Right atrium auricular region (tissue), 2 donors: ENCODE results near the gene FHDC1. TPM values are rescaled to one million over a fixed set of nuclear protein-coding genes. Genes with fewer than 3 reads are reported as not detected.
A peak's percentile ranks its signal among the peaks of the same experiment; 100 is the strongest.

Source experiments
- DNase-seq: peaks from one replicate; pipeline ENCODE4 v3.0.0-alpha.2; 2019; ENCODE audit warnings: low spot score
- H3K27ac ChIP-seq, 2 donors: fragments of 200-600 bp; sonication (generic); 1 replicate in 1 of 2; 2 replicates in 1 of 2; pipeline ENCODE4 v1.5.1; 2016 to 2019
- H3K27me3 ChIP-seq, 2 donors: fragments of 200-600 bp; sonication (generic); one replicate each; pipeline versions ENCODE4 v1.5.1 to v1.6.0; 2017 to 2019
- H3K36me3 ChIP-seq: fragments of 200-600 bp; sonication (generic); one replicate; pipeline ENCODE4 v1.5.1; 2016
- H3K4me1 ChIP-seq, 2 donors: fragments of 200-600 bp; sonication (generic); one replicate each; pipeline versions ENCODE4 v1.5.1 to v1.6.0; 2017 to 2019
- H3K4me3 ChIP-seq, 2 donors: fragments of 200-600 bp; sonication (generic); 1 replicate in 1 of 2; 2 replicates in 1 of 2; pipeline ENCODE4 v1.5.1; 2017 to 2019; ENCODE audit warnings: mild to moderate bottlenecking in 1 of 2, moderate library complexity in 1 of 2
- H3K9me3 ChIP-seq, 2 donors: fragments of 200-600 bp; sonication (generic); one replicate each; pipeline ENCODE4 v1.5.1; 2019
- CTCF ChIP-seq, 2 donors: fragments of 200-600 bp; sonication (generic); IDR thresholded peaks; one replicate each; pipeline ENCODE4 v1.5.1; 2019; ENCODE audit warnings: antibody characterized with exemption in 2 of 2
- total RNA-seq, 2 donors: library from RNA; depleted of rRNA; stranded (reverse); fragments of >200 nt; gene quantifications; one replicate each; pipeline ENCODE4 v1.1.0, GENCODE V29; 2016

Gene FHDC1
- total RNA-seq, 2 donors from 2014 or later, result 0.33 to 0.90 TPM

GRCh38 chr4:152936446-152937335 lies 568 bp downstream of the FHDC1 start:
- Histone ChIP-seq H3K27me3 (peaks cover 0 to 7% of the 10 kb centered on the region in 2 donors), H3K36me3 (no peaks in the 10 kb centered on the region), H3K9me3 (no peaks in the 10 kb centered on the region), H3K4me1 (peaks cover 0 to 28% of the 10 kb centered on the region in 2 donors), H3K27ac (no peak overlapping the region), H3K4me3 (peak overlapping the region; percentile 37 to 64)
- TF ChIP-seq CTCF (IDR thresholded peaks at IDR 0.05), result no peak
- no peak for DNase-seq

DNA sequence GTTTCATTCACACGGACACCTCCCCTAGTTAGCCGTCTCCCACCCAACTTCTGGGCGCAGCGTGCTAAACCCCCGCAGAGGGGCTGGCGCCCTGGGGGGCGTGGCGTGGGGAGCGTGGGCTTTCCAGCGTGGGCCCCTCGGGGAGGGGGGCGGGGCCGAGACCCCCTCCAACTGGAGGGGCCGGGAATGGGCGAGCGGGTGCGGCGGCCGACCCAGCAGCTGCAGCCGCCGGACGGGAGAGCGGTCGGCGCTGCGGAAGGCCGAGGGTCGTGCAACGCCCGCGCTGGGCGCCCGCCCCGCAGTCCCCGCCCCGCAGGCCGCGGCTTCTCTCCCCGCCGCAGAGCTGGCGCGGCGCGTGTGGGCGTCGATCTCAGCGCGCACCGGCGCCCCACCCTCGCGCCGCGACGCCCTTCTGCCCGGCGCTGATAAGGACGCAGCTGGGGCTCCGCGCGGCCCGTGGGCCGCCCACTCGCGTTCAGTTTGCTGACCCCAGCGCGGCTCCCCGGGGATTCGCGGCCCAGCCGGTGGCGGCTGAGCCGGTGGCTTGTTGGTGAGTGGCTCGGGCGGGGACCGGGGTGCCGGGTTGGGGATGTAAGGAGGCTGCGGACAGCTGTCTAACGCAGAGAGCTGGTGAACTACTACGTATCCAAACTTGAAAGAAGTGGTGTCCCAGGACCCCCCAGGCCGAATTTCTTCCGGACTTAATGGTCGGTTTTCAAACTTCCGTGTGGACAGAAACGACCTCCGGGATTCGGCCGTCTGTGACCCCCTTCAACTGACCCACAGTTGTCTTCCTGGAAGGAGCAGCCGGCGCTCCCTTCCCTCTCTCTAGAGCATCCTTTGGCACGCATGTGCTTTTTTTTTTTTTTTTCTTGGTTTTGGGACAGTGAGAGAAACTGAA lies 1.5 kb downstream of the FHDC1 start:
- peaks cover 0 to 7% of the 10 kb centered on the region in 2 donors for H3K27me3 ChIP-seq
- H3K36me3 ChIP-seq, result no peaks in the 10 kb centered on the region
- H3K4me1 ChIP-seq, result peaks cover 0 to 28% of the 10 kb centered on the region in 2 donors
- no peak for DNase-seq
- H3K27ac ChIP-seq, result no peak overlapping the region
- H3K9me3 ChIP-seq, result no peaks in the 10 kb centered on the region
- TF ChIP-seq CTCF (IDR thresholded peaks at IDR 0.05), result no peak
- peak overlapping the region; percentile 37 to 64 for H3K4me3 ChIP-seq

GRCh38 chr4:152938237-152938947 lies 2.3 kb downstream of the FHDC1 start:
- Histone ChIP-seq H3K27me3 (peaks cover 0 to 7% of the 10 kb centered on the region in 2 donors), H3K27ac (no peak overlapping the region), H3K36me3 (no peaks in the 10 kb centered on the region), H3K4me3 (peak overlapping the region; percentile 37 to 64), H3K9me3 (no peaks in the 10 kb centered on the region), H3K4me1 (peaks cover 0 to 28% of the 10 kb centered on the region in 2 donors)
- DNase-seq, result no peak
- TF ChIP-seq CTCF (IDR thresholded peaks at IDR 0.05), result no peak

DNA sequence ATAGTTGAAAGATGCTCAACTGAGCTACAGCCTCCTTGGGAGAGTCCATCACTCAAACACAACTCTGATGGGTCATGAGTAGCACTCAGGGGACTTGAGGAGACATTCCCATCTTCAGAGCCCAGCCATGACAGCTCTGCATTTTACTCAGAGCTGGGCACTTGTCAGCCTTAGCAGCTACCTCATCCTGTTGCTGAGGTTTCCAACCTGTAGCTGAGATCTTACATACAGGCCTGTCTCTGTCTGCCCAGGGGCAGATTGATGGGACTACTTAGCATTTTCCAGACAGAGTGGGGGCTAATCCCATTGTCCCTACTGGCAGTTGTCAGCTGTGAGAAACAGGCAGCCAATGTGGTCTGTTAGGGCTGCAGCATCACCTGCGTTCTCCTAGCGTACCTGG lies 3.5 kb downstream of the FHDC1 start:
- H3K27me3 ChIP-seq, result peaks cover 0 to 7% of the 10 kb centered on the region in 2 donors
- H3K4me1 ChIP-seq, result peaks cover 0 to 28% of the 10 kb centered on the region in 2 donors
- TF ChIP-seq CTCF (IDR thresholded peaks at IDR 0.05), result no peak
- no peak overlapping the region for H3K4me3 ChIP-seq
- DNase-seq, result no peak
- H3K36me3 ChIP-seq, result no peaks in the 10 kb centered on the region
- H3K27ac ChIP-seq, result no peak overlapping the region
- no peaks in the 10 kb centered on the region for H3K9me3 ChIP-seq

- H3K27ac ChIP-seq, result no peak overlapping the region
- no peaks in the 10 kb centered on the region for H3K9me3 ChIP-seq
- no peak overlapping the region for H3K4me3 ChIP-seq
- DNase-seq, result no peak
- H3K36me3 ChIP-seq, result no peaks in the 10 kb centered on the region
- peaks cover 0 to 27% of the 10 kb centered on the region in 2 donors for H3K4me1 ChIP-seq
- peaks cover 0 to 7% of the 10 kb centered on the region in 2 donors for H3K27me3 ChIP-seq
- no peak for TF ChIP-seq CTCF (IDR thresholded peaks at IDR 0.05)
These were observed 4.3 kb downstream of the FHDC1 start for GRCh38 chr4:152940461-152940860.
